ENCODE data around the gene FAM131C. TPM values are rescaled to one million over a fixed set of nuclear protein-coding genes. Genes with fewer than 3 reads are reported as not detected.

FAM131C gene
- total RNA-seq, 1 donor from 2014 or later, result 1.9 TPM

DNA sequence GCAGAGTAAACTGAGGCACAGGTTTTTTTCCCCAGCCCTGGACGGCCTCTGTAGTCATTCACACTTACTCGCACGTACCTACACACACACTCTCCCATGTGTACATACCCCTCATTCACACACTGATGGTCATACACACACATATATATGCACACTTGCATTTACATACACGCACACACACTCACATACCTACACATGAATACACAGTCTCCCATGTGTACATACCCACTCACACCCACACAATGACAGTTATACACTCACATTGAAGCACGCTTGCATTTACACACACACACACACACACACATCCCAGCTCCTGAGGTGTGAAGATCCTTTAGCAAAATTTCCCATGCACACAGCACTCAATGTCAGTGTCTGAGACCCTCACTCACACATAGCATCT is 766 bp upstream of the FAM131C start:
- Mint-ChIP-seq H3K9me3 (no peaks in the 10 kb centered on the region), H3K4me1 (peaks cover 14% of the 10 kb centered on the region), H3K4me3 (peak overlapping the region; percentile 70), H3K36me3 (no peaks in the 10 kb centered on the region), H3K27me3 (ENCODE audit: low read depth) (peaks cover 8% of the 10 kb centered on the region), H3K27ac (no peak overlapping the region)
- TF ChIP-seq, protein P1, sequence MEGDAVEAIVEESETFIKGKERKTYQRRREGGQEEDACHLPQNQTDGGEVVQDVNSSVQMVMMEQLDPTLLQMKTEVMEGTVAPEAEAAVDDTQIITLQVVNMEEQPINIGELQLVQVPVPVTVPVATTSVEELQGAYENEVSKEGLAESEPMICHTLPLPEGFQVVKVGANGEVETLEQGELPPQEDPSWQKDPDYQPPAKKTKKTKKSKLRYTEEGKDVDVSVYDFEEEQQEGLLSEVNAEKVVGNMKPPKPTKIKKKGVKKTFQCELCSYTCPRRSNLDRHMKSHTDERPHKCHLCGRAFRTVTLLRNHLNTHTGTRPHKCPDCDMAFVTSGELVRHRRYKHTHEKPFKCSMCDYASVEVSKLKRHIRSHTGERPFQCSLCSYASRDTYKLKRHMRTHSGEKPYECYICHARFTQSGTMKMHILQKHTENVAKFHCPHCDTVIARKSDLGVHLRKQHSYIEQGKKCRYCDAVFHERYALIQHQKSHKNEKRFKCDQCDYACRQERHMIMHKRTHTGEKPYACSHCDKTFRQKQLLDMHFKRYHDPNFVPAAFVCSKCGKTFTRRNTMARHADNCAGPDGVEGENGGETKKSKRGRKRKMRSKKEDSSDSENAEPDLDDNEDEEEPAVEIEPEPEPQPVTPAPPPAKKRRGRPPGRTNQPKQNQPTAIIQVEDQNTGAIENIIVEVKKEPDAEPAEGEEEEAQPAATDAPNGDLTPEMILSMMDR (IDR thresholded peaks at IDR 0.05; ENCODE audit: unreplicated experiment), result no peak
- no peak for DNase-seq (ENCODE audit: low spot score in 2 of 2, unreplicated experiment in 2 of 2)

DNA sequence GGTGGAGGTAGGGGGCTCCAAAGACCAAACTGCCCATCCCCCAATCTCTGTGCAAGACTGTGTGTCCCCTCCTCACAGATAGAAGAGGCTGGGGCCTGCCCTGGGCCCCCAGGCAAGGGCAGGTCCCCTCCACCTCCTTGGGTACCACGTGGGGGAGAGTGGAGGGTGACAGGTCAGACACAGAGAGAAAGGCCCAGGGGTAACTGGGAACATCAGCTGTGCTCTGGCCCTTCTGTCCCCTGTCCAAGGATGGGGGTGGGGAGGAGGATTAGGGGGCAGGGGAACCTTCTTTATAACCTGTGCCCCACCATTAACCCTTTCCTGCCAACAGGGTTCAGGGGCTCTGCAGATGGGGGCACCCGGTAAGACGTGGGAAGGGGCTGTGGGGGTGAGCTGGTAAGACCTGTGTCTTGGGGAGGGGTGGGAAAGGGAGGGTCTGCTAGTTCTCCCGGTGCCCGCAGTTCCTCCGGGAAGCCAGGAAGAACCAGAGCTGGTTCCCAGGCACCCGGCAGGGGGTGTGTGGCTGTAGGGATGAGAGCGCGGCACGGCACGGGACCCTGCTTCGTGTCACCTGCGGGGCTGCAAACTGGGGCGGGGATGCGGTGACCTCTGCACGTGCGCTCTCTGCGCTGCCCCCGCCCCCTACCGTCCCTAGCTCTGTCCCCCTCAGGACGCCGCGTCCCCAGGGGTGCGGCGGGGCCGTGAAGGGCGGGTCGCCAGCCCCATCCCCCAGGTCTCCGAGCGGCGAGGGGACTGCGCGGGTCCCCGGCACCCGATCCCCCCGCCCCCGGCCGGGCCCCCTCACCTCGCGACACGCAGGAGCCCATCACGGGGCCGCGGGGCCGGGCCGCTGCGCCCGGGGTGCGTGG is 601 bp downstream of the FAM131C start:
- Mint-ChIP-seq H3K27ac (no peak overlapping the region), H3K27me3 (ENCODE audit: low read depth) (peaks cover 8% of the 10 kb centered on the region), H3K4me1 (peaks cover 8% of the 10 kb centered on the region), H3K9me3 (no peaks in the 10 kb centered on the region), H3K36me3 (no peaks in the 10 kb centered on the region), H3K4me3 (peak overlapping the region; percentile 54)
- no peak for DNase-seq (ENCODE audit: low spot score in 2 of 2, unreplicated experiment in 2 of 2)
- TF ChIP-seq, protein P1 (IDR thresholded peaks at IDR 0.05; ENCODE audit: unreplicated experiment), result peak; percentile 10

DNA sequence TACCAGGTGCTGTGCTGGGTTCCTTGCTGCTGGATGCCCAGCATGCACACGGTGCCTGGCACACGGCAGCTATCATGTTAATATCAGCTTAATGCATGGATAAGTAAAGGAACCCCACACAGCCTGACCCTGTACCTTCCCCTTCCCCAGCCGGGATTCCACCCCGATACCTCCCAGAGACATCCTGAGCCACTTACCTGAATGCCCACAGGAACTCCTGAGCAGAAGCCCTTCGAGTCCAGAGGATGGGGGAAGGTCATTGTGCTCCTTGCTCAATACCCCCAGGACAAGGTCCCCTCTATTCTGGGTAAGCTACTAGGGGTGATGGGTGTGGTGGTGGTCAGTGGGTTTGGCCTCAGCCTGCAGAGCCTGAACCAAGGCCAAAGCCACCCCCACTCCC is 1.4 kb downstream of the FAM131C start:
- Mint-ChIP-seq H3K4me3 (peak overlapping the region; percentile 54), H3K4me1 (peaks cover 14% of the 10 kb centered on the region), H3K27me3 (ENCODE audit: low read depth) (peaks cover 8% of the 10 kb centered on the region), H3K36me3 (no peaks in the 10 kb centered on the region), H3K27ac (no peak overlapping the region), H3K9me3 (no peaks in the 10 kb centered on the region)
- TF ChIP-seq, protein P1 (IDR thresholded peaks at IDR 0.05; ENCODE audit: unreplicated experiment), result no peak
- no peak for DNase-seq (ENCODE audit: low spot score in 2 of 2, unreplicated experiment in 2 of 2)

DNA sequence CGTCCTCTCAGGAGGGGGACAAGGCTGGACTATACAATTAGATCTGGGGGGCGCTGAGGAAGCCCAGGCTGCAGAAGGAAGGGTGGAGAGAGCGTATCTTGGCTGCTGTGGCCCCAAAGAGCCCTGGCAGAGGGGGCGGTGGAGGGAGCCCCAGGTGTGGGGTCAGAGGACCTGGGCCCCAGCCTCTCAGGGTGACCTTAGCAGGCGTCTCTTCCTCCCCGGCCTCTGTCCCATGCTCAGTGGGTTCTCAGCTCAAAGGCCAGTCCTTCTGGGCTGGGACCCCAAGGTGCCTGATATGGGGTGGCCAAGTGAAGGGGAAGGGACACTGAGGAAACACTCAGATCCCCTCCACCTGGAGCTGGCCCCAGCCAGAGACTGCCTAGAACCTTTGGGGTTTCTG is 1.8 kb downstream of the FAM131C start:
- peaks cover 8% of the 10 kb centered on the region for H3K27me3 Mint-ChIP-seq (ENCODE audit: low read depth)
- no peaks in the 10 kb centered on the region for H3K9me3 Mint-ChIP-seq
- TF ChIP-seq, protein P1 (IDR thresholded peaks at IDR 0.05; ENCODE audit: unreplicated experiment), result no peak
- H3K4me3 Mint-ChIP-seq, result peak overlapping the region; percentile 44
- no peak overlapping the region for H3K27ac Mint-ChIP-seq
- no peak for DNase-seq (ENCODE audit: low spot score in 2 of 2, unreplicated experiment in 2 of 2)
- peaks cover 14% of the 10 kb centered on the region for H3K4me1 Mint-ChIP-seq
- H3K36me3 Mint-ChIP-seq, result no peaks in the 10 kb centered on the region

DNA sequence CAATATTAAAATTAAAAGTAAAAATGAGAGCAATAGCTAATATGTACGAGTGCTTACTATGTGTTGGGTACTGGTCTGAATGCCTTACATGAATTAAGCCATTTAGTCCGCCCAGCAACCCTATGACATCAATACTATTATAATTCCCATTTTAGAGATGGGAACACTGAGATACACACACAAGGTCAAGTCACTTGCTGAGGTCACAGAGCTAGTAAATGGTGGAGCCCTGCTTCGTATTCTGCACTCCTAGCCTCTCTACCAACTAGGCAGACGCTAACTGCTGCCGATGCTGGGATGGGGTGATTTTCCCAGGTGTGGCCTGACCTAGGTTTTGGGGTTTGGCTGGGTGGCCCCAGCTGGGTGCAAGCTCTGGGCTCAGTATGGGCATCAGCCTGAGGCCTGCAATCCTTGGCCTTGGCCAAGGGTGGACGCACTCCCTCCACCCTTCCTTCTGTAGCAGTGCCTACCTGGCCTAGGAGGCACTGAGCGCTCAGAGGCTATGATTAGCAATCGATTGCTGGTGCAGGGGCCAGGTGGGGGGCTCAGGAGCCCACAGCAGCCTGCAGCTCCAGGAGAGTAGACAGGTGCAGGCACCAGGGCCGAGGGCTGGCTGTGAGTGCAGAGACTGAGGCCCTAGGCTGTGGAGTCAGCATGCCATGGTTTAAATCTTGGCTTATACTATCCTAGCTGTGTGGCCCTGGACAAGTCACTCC is 2.7 kb downstream of the FAM131C start:
- TF ChIP-seq, protein P1 (IDR thresholded peaks at IDR 0.05; ENCODE audit: unreplicated experiment), result no peak
- Mint-ChIP-seq H3K9me3 (no peaks in the 10 kb centered on the region), H3K4me3 (no peak overlapping the region), H3K27me3 (ENCODE audit: low read depth) (peaks cover 8% of the 10 kb centered on the region), H3K4me1 (peaks cover 14% of the 10 kb centered on the region), H3K36me3 (no peaks in the 10 kb centered on the region), H3K27ac (no peak overlapping the region)
- DNase-seq (ENCODE audit: low spot score in 2 of 2, unreplicated experiment in 2 of 2), result no peak

Data from mesothelial cell of epicardium (in vitro differentiated cells).